Astrocyte of the cerebellum (primary cell): ENCODE measurements around the gene TIMM10B.

Experiments used
- DNase-seq: peaks from one replicate; pipeline ENCODE4 v3.0.0-alpha.2; 2011; ENCODE audit warnings: low read depth
- H3K4me3 ChIP-seq: 2 replicates; pipeline ENCODE4 v1.5.1; 2011; ENCODE audit warnings: mild to moderate bottlenecking, low read depth, low read length, moderate library complexity
- in situ Hi-C: cut with HindIII; loops from 2 replicates; pipeline ENCODE4 v1.10.0; 2017; ENCODE audit warnings: low sequenced_read_pairs
- TF ChIP-seq, protein P1 (sequence below): IDR thresholded peaks from 2 replicates; pipeline ENCODE4 v1.5.1; 2012; ENCODE audit warnings: low read length, low read depth, moderate library complexity, mild to moderate bottlenecking; ENCODE audit errors: missing control alignments

The TIMM10B gene

DNA sequence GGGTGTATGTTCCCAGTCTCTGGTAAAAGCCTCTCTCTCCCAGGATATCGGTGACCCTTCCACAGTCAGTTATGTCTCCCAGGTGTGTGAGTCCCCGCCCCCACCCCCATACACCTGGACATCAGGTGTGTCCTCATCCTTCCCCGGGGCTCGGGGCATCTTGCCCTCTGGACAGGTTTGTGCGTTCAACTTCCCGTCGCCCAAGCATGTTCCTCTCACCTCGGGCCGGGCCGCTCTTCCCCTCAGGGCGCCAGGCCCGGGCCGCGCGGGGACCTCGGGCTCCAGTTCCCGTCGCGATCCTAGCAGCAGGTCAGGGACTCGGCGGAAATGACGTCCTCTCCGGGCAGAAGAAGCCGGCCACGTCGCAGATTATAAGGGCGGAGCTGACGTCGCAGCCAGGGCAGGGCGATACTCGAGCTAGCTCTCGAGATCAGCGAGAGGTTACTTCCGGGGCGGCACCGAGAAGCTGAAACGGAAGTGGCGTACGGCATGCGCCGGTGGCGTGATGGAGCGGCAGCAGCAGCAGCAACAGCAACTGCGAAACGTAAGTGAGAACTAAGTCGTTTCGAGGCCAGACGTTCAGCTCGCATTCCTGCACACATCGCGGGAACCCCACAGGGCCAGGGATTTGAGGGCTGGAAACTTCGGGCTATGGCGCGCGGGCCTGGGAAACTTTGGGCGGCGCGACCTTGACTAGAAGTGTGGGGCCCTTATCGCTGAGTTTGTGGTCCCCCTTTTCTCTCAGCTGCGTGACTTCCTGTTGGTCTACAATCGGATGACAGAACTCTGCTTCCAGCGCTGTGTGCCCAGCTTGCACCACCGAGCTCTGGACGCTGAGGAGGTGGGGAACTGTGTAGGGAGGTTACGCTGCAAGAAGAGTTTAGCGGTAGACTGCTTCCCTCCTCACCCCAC is at the start of gene TIMM10B, which contains the start of gene ARFIP2:
Gene TIMM10B, plus strand, starts transcription at position 490 of the 912 bp plus-strand sequence. Its CDS starts 16 bp downstream, at position 506.
Gene ARFIP2, minus strand, starts transcription at position 320 of the 912 bp plus-strand sequence. CDS start 910 bp downstream, outside the sequence.
- H3K4me3 ChIP-seq, result peak within 1 kb of the TSS; percentile 86
- TF ChIP-seq, protein P1, sequence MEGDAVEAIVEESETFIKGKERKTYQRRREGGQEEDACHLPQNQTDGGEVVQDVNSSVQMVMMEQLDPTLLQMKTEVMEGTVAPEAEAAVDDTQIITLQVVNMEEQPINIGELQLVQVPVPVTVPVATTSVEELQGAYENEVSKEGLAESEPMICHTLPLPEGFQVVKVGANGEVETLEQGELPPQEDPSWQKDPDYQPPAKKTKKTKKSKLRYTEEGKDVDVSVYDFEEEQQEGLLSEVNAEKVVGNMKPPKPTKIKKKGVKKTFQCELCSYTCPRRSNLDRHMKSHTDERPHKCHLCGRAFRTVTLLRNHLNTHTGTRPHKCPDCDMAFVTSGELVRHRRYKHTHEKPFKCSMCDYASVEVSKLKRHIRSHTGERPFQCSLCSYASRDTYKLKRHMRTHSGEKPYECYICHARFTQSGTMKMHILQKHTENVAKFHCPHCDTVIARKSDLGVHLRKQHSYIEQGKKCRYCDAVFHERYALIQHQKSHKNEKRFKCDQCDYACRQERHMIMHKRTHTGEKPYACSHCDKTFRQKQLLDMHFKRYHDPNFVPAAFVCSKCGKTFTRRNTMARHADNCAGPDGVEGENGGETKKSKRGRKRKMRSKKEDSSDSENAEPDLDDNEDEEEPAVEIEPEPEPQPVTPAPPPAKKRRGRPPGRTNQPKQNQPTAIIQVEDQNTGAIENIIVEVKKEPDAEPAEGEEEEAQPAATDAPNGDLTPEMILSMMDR, result no peak
- in situ Hi-C loops, result no loop called here
- peak; percentile 94 for DNase-seq

DNA sequence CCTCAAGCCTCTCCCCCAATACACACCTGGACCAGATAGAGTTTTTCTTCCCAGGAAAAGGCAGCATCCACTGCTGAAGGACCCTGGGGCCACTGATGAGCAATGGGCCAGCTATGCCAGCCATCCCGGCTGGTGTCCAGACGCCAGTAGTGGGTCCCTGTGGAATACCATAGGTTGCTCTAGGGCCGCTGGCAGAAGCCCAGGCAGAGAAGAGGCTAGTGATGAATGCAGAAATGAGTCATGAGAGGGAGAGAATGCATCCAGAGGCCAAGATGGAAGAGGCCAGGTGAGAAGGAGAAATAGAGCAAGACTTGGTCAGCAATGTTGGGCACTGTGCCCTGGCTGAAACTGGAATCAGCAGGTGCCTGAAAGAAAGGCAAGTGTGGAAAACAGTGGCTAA is 49.4 kb upstream of the TIMM10B start:
- TF ChIP-seq, protein P1, result no peak
- DNase-seq, result peak; percentile 24
- in situ Hi-C loops, result no loop called here
- no peak overlapping the region for H3K4me3 ChIP-seq

DNA sequence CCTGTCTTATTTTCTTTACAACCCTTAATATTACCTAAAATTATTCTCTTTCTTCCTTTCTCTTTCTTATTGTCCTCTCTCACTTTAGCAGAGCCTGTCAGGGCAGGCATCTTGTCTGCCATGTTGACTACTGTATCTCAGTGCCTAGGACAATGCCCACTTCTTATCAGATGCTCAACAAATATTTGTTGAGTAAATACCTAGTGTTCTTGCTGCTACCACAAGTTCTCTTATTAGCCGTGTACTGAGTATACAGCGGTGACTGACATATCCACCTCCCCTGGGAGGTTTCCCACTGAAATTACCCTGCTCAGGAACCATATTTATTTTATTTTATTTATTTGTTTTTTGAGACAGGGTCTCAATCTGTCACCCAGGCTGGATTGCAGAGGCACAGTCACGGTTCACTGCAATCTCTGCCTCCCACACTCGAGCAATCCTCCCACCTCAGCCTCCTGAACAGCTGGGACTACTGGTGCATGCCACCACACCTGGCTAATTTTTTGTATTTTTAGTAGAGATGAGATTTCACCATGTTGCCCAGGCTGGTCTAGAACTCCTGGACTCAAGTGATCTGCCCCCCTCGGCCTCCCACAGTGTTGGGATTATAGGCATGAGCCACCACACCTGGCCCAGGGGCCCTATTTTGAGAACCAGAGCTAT is 47.2 kb upstream of the TIMM10B start:
- DNase-seq, result no peak
- TF ChIP-seq, protein P1, result no peak
- in situ Hi-C loops, result no loop called here
- H3K4me3 ChIP-seq, result no peak overlapping the region

GRCh38 chr11:6437423-6437822 is 43.9 kb upstream of the TIMM10B start:
- in situ Hi-C loops, result no loop called here

DNA sequence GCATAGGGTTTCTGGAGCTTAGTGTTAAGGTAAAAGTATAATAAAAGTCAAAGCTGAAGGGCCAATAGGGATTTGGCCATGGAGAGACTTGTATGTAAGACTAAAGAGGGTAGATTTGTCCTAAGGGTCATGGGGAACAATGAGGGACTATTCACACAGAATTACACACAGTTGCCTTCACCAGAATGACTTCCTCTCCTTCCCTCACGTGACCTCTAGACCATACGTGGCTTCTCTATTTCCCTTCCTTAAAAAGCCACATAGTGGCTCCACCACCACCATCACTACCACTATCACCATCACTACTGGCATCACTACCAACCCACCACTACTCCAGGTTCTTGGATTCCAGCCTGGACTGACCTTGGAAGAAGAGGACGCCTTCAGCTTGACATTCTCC is 43.3 kb upstream of the TIMM10B start:
- in situ Hi-C loops, result no loop called here
- no peak overlapping the region for H3K4me3 ChIP-seq
- TF ChIP-seq, protein P1, result no peak
- no peak for DNase-seq

More at GRCh38 chr11:6437423-6437822, 43.9 kb upstream of the TIMM10B start:
- no peak for DNase-seq
- TF ChIP-seq, protein P1, result no peak
- H3K4me3 ChIP-seq, result no peak overlapping the region

GRCh38 chr11:6438979-6439571 is 42.2 kb upstream of the TIMM10B start:
- in situ Hi-C loops, result no loop called here
- TF ChIP-seq, protein P1, result peak; percentile 77
- no peak overlapping the region for H3K4me3 ChIP-seq
- DNase-seq, result peak; percentile 27
